NCI-H748 (cell line): ENCODE data around the gene MPZL2.

Experiments used
- DNase-seq: peaks from one replicate; lab custom pipeline; 2025; ENCODE audit not compliant: unreplicated experiment; lab: John Stamatoyannopoulos, UW

MPZL2 gene

DNA sequence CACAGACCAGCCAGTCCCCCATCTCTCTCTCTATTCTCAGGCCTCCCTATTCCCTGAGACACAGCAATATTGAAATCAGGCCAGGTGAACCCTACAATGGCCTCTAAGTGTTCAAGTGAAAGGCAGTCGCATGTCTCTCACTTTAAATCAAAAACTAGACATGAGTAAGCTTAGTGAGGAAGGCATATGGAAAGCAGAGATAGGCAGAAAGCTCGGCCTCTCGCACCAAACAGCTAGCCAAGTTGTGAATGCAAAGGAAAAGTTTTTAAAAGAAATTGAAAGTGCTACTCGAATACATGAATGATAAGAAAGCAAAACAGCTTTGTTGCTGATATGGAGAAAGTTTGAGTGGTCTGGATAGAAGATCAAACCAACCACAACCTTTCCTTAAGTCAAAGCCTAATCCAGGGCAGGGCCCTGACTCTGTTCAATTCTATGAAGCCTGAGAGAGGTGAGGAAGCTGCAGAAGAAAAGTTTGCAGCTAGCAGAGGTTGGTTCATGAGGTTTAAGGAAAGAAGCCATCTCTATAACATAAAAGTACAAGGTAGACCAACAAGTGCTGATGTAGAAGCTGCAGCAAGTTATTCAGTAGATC, 19.8 kb upstream of the MPZL2 start:
- no peak for DNase-seq

DNA sequence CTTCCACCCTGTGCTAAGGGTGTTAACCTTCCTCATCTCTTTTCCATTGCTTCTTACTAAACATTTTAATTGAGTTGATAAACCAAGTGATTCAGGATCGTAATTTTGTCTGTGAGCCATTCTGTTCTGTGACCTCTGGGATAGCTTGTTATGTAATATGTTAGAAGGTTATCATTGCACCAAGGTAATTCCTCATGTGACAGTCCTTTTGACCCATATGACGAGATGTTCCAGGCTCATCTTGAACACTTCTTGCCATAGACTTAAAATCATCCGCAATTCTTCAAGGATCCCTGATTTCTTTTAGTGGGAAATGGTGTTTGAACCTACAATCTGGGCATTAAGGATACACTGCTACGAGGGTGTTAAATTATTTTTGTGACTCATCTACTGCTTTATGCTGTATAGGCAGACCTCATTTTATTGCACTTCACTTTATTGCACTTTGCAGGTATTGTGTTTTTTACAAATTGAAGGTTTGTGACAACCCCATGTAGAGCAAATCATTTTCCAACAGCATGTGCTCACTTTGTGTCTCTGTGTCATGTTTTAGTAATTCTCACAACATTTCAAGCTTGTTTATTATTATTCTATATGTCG, 19.0 kb upstream of the MPZL2 start:
- DNase-seq: no peak

DNA sequence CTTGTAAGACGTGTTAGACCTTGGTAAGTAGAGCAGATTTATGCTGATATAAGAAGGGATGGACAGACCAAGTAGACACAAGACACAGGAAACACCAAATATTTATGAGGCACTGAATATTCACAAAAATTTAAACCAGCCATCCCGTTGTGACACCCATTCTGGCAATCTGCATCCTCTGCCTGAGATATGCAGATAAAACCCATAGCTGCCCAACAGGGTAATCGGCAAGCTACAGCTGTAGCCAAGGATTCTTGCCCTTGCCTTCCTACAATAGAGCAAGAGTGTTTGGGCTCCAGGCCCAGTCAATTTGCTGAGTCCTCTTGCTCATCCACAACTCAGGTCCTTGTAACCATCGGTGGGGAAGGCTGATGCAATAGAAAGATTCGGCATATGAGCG, 18.5 kb upstream of the MPZL2 start:
- no peak for DNase-seq

DNA sequence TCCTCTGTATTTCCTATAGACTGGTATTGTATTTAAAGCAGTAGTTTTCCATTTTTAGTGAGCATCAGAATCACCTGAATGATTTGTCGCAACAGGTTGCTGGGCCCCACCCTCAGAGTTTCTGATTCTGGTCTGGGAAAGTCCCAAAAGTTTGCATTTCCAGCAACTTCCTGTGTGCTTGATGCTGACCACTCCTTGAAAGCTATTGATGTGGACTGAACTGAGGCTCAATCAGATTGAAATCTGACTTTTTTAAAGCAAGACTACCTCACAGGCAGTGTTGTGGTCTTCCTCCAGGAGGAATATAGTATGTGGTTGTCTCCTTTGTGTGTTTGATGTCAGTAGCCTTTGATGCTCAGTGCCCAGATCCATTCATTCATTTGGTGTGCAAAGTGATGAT, 17.2 kb upstream of the MPZL2 start:
- DNase-seq: no peak

DNA sequence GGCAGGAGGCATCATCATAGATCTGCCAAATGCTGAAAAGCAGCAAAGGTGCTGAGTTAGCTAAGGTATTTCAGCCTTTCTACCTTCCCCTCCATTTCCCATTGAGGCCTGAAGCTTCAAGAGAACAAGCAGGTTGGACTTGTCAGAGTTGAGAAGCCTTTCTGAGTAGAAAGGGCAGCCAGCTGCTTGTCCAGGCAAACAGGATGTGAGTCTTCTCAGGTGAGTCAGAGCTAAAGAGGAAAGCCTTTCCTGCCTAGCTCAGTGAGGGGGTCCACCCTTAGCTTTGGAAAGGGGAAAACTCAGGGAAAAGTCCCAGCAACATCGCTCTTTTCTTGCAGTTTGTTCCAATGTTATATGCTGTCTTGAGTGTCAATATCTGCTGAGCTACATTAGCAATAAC, 13.2 kb upstream of the MPZL2 start:
- DNase-seq: no peak

DNA sequence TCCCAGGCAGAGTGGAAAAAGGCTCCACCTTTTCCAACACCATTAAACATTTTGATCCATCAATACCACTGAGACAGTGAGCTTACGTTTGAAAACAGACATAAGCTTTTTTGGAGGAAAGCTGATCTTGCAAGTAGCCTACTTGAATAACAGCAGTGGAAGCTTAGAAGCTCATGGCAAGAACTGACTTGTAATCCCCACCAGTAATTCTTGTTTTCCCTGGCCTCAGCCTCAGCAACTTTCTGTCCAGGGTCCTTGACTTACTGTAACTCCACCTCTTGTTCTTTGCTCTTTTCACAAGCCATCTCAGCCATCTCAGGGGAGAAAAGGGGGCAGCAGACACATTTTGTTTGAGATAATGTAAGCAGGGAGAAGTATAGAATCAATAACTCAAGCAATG, 12.3 kb upstream of the MPZL2 start:
- DNase-seq: no peak

DNA sequence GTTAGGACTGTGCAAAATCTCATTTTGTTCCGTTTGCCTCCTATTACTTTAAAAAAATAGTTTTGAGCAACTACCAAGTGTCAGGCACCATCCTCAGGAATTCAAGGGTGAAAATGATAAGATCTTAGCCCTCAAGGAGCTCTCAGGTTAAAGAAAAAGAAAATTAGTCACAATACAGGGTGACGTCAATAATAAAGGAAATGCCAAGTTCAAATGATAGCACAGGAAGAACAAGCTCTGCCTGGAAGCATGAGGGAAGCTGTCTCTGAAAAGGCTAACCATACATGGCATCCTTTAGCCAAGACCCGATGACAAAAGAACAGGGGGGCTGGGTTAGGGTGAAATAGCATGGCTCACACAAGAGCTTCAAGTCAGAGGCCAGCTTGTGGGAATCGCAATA, 11.1 kb upstream of the MPZL2 start:
- DNase-seq: no peak

DNA sequence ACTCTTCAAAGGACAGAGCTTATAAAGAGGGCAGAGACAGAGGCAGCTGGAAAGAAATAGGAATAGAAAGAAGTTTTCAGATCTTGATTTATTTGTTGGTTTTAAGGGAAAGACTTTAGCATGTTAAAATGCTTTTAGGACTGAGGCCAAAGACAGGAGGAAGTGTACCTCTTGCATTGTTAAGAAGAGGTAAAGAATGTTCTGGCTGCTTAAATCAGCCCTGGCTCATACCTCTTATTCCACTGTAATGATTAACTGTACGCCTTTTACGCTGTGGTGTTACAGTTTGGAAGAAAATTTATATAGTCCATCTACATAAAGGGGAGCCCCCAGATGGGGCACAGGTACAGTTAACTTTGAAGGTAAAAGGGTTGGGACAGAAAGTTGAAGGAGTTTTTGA, 10.1 kb upstream of the MPZL2 start:
- no peak for DNase-seq

DNA sequence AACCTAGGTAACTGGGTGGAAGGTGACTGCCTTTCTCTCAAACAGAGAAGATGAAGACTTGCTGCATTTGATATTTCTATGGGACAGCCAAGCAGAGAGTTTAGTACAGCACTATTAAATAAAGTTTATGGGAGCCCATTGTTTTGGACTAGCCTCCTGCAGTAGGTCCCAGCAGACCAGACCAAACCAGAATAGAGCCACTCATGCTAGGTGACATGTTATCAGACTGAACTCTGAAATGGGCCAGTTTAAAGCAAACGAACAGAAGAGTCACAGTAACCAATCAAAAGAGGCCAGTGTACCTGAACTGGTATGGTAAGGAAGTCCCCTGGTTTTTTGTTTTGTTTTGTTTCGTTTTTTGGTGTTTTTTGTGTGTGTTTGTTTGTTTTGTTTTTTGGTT, 7.9 kb upstream of the MPZL2 start:
- DNase-seq: no peak

DNA sequence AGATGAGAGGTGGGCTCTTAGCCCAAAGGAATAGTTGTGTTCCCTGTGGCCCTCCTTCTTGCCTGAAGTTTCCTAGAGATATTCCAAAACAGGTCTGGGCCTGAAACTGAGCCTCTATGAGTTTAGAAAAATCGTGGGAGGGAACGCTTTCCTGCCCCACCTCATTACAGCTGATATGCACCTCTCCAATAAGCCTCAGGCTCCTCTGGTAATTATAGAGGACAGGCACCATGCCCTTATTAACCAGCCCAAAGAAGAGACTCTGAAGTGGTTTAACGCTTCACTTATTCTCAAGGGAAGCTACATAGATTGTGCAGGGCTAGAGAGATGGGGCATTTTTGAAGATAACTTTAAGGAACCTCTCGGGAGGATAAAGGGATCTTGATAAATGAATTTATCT, 3.4 kb upstream of the MPZL2 start:
- DNase-seq: peak; percentile 1

DNA sequence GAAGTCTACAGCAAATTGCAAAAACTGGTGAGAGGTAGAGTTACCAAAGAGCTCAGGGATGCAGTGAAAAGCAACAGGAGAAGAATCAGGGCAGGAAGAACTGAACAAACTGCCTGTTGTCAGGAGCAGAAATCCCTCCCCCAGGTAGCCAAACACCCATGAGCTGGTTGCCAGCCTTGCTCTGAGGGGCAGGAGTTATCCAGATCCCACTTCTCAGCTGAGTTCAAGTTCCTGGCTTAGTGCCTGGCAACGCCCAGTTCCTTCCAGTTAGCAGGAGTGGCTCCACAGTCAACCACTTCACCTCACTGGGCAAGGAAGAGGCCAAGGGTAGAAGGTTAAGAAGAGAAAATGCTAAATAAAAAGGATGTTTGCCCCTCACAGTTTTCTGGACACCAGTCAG, 1.9 kb upstream of the MPZL2 start:
- no peak for DNase-seq

DNA sequence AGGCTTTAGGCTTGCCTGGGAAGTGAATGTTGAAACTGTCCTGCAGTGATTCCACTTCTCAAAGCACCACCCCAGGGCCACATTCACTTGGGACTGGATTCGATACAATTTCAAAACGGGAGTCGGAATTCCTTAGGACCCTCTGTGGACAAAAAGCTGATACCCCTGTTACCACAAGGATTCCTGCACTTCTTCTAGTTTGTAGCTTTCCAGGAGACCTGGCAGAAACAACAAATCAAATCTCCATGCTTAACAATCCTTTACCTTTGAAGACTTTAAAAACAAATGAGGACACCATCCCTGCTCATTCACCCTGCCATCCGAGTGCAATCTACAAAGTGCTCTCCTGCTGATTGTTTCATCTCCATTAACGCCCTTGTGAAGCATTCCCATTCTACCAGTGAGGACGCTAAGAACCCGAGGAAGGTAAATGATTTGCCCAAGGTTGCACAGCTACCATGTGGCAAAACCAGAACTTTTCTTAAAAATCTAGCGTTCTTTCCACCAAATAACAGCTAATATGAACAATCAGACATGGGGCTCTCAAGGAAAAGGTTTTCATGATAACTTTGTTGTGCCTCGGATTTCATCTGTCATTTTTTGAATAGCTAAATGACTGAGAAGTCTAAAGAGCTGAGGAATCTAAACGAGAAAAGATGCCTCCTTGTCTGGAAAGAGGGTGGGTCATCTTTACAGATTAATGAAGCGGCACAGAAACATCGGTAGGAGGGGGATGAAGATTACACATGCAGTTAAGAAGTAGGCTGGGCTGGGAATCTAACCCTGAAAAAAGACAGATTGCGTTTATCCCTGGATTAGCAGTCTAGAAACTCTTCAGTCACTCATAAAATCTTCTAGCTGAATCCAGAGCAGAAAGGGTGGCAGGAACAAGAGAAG, 720 bp upstream of the MPZL2 start:
- no peak for DNase-seq

DNA sequence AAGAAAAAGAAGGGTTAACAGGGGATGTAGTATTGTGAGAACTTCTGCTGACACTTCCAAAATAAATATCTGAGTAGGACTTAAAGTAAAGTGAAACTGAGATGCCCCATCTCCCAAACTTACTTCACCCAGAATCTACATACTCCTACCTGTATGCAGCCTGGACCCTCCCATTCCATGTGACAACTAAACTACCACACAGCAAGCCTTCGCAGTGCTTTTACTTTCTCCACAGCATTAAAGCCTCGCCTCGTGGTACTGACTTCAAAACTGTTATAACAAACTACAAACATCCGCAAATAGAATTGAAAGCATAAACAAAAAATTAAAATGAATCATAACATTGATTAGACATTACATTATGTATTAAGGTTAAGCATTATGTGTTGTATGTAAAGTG, 985 bp downstream of the MPZL2 start:
- DNase-seq: no peak

DNA sequence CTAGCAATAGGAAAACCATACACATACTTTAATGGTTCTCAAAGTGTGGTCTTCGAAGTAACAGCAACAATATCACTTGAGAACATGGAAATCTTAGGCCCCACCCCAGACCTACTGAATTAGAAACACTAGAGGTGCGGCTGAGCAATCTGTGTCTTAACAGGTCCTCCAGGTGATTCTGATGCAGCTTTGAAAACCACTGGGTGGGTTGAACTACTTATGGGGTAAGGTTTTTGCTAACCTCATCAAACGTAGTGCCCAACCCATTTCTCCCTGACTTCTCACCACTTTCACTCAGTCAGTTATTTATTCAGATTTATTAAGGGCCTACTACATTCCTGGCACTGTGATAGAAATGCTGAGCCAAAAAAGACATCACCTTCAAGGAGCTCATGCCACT, 3.7 kb downstream of the MPZL2 start:
- no peak for DNase-seq

DNA sequence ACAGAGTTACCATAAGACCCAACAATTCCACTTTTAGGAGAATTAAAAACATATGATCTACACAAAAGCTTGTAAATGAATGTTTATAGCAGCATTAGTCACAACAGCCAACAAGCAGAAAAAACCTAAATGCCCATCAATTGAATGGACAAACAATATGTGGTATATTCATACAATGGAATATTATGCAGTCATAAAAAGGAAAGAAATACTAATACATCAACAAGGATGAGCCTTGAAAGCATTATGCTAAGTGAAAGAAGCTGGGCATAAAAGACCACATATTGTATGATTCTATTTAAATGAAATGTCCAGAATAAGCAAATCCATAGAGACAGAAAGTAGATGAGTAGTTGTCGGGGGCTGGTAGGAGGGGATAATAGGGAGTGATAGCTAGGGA, 5.0 kb downstream of the MPZL2 start:
- no peak for DNase-seq

DNA sequence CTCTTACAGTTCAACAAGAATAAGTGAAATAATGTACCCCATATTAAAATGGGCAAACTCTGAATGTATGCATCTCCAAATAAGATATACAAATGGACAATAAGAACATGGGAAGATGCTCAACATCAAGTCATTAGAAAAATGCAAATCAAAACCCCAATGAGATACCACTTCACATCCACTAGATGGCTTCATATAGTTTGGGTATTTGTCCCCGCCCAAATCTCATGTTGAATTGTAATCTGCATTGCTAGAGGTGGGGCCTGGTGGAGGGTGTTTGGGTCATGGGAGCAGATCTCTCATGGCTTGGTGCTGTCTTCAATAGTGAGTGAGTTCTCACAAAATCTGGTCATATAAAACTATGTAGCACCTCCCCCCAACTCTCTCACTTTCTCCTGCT, 5.7 kb downstream of the MPZL2 start:
- DNase-seq: peak; percentile 8

DNA sequence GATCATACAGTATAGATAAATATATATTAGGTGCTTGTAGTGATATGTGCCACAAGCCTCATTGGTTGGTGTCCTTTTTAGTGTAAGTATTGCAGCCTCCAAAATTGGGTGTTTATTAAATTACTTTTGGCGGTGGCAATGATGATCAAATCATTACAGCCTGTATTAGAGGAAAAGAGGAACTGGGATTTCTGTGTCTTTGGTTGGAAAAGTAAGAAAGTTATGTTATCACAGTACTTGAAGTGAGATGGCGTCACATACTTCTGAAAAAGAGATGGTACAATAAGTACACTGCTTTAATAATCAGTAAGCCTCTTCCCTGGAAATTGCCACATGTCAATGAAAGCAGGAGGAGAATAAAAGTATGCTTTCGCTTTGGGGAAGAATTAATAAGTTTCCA, 11.4 kb downstream of the MPZL2 start:
- no peak for DNase-seq

DNA sequence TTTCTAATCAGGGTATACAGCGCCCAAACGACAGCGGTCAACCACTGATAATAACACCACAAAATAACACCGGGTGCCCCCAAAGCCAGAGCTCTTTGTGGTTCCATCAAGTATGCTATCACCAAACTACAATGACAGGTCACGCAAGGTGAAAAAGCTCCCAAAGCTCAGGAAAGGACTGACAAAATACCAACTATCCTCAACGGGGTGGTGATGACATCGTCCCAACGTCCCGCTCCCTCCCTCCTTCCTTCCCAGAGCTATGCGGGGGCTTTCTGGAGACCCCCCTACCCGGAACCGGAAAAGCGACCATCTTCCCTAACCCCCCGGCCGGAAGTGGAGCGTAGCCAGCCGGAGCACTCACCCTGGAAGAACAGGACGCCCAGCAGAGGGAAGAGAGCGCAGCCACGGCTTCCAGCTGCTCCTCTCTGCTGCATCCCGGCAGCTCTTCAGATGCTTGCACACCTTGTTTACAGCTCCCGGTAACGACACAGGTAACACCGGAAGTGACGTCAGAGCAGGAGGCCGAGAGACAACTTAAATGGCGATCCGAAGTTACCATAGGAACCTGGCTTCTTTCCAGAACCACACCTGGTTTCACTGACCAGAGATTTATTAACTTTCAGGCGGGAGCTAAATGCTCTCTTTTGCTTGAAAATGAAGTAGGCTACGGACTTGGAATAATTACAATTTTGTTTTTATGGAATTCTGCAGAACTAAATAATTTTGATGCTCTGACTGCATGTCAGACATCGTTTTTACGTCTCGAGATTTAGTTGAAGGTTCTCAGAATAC, 12.0 kb downstream of the MPZL2 start, which contains the start of gene MPZL3:
Gene MPZL3 (minus strand): TSS at position 508 of the 795 bp plus-strand sequence. CDS start 71 bp downstream, at position 437.
- peak; percentile 95 for DNase-seq

DNA sequence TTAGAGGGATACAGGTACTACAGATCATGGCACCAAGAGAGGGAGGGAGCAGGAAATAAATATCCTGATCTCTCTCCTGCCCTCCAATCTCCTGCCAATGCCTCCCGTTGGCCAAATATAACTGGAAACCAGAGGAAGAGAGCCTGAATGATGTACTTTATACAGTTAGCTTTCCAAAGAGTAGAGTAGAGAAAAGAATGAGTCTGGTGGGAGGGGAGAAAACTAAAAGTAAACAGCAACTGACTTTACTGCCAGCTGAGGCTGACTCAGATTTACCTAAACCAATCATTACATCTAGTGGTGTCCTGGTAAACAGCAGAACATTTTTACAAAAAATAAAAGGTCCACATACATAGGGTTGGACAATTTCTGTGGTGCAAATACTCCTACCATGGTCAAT, 17.1 kb downstream of the MPZL2 start:
- no peak for DNase-seq

DNA sequence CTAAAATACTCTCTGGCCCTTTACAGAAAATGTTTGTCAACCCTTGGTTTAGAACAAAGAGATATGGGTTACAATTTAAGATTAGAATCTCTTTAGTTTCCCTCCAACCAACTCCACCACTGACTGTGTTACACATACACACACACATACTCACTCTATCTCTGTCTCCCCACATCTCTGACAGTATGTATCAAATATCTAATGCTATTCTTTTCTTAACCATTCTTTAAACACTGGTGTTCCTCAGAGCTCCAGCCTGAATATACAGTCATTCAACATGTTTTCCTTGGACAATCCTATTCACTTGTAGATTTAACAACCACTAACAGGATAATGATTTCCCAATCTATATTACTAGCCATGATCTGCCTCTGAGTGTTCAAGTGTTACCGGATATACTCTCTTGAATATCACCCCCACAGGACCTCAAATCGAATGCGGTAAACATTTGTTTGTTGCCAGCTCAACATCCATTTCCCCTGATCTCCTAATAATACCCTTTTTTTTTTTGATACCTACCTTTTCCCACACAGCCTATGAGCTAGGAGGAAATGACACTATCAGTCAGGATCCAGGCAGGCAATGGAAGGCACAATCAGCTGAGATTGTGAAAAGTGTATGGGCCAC, 18.0 kb downstream of the MPZL2 start:
- DNase-seq: no peak
